ENCODE results near the gene DPEP2NB.
"Not testable (repeated sequence)": the region's sequence is repeated elsewhere in the genome, so short reads cannot be mapped to it uniquely, and the experiment has no call there.

The DPEP2NB gene

GRCh38 chr16:67982011-67982696, 33.6 kb downstream of the DPEP2NB start:
- H3K4me3 ChIP-seq (ENCODE audit: low read depth, low read length) = no peak overlapping the region
- TF ChIP-seq CTCF (conservative IDR thresholded peaks at IDR 0.05; ENCODE audit: low read depth, low read length) = no peak
- DNase-seq (ENCODE audit: low read depth) = no peak

GRCh38 chr16:67979955-67980678, 35.6 kb downstream of the DPEP2NB start, which contains the start of gene DPEP3:
Gene DPEP3, minus strand, starts transcription at chr16:67980499. Its CDS starts 119 bp downstream, at chr16:67980380.
- TF ChIP-seq CTCF (conservative IDR thresholded peaks at IDR 0.05; ENCODE audit: low read depth, low read length) = peak; percentile 46
- DNase-seq (ENCODE audit: low read depth) = no peak
- H3K4me3 ChIP-seq (ENCODE audit: low read depth, low read length) = no peak within 1 kb of the TSS

GRCh38 chr16:67977469-67978227, 38.1 kb downstream of the DPEP2NB start:
- H3K4me3 ChIP-seq (ENCODE audit: low read depth, low read length) = no peak overlapping the region
- no peak for TF ChIP-seq CTCF (conservative IDR thresholded peaks at IDR 0.05; ENCODE audit: low read depth, low read length)
- DNase-seq (ENCODE audit: low read depth) = no peak

- no peak for TF ChIP-seq CTCF (conservative IDR thresholded peaks at IDR 0.05; ENCODE audit: low read depth, low read length)
- no peak for DNase-seq (ENCODE audit: low read depth)
- no peak overlapping the region for H3K4me3 ChIP-seq (ENCODE audit: low read depth, low read length)
Measured at GRCh38 chr16:67977005-67977404, 38.7 kb downstream of the DPEP2NB start.

- H3K4me3 ChIP-seq (ENCODE audit: low read depth, low read length) = no peak overlapping the region
- DNase-seq (ENCODE audit: low read depth) = no peak
- TF ChIP-seq CTCF (conservative IDR thresholded peaks at IDR 0.05; ENCODE audit: low read depth, low read length) = no peak
Measured at GRCh38 chr16:67976205-67976604, 39.5 kb downstream of the DPEP2NB start.

- no peak for TF ChIP-seq CTCF (conservative IDR thresholded peaks at IDR 0.05; ENCODE audit: low read depth, low read length)
- no peak for DNase-seq (ENCODE audit: low read depth)
- no peak overlapping the region for H3K4me3 ChIP-seq (ENCODE audit: low read depth, low read length)
Measured at GRCh38 chr16:67975321-67976105, 40.2 kb downstream of the DPEP2NB start.

- H3K4me3 ChIP-seq (ENCODE audit: low read depth, low read length); DNase-seq (ENCODE audit: low read depth): not testable (repeated sequence)
Measured at GRCh38 chr16:67972285-67972684, 43.4 kb downstream of the DPEP2NB start.

All from choroid plexus epithelial cell (primary cell).